GM21528 (cell line): ENCODE measurements around the gene FBXW5.

Source experiments
- ATAC-seq: cut with Tn5 transposase; IDR thresholded peaks from one replicate; pipeline ENCODE4 v1.9.1; 2021; ENCODE audit warnings: mild to moderate bottlenecking, moderate library complexity; ENCODE audit not compliant: unreplicated experiment, low FRiP score

The FBXW5 gene

DNA sequence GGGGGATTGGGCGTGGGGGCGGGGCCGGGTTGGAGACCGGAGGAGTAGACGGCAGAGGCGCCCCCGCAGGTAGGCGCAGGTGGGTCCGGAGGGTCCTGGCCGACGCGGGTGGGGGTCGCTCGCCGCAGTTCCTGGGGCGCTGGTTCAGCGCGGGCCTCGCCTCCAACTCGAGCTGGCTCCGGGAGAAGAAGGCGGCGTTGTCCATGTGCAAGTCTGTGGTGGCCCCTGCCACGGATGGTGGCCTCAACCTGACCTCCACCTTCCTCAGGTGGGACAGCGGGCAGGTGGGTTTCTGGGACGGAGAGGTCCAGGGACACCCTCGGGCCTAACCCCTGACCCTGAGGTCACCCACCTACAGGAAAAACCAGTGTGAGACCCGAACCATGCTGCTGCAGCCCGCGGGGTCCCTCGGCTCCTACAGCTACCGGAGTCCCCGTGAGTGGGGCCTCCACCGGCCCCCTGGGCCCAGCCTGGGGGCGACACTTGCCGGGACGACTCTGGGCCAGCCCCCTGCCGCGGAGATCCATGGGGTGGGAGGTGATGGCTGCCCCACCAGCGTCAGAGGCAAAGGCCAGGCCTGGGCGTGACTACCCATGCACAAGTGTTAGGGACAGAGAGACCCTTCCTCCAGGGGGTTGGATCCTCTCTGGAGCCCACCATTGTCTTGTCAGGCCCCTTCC lies 34.5 kb upstream of the FBXW5 start:
- ATAC-seq: no peak

DNA sequence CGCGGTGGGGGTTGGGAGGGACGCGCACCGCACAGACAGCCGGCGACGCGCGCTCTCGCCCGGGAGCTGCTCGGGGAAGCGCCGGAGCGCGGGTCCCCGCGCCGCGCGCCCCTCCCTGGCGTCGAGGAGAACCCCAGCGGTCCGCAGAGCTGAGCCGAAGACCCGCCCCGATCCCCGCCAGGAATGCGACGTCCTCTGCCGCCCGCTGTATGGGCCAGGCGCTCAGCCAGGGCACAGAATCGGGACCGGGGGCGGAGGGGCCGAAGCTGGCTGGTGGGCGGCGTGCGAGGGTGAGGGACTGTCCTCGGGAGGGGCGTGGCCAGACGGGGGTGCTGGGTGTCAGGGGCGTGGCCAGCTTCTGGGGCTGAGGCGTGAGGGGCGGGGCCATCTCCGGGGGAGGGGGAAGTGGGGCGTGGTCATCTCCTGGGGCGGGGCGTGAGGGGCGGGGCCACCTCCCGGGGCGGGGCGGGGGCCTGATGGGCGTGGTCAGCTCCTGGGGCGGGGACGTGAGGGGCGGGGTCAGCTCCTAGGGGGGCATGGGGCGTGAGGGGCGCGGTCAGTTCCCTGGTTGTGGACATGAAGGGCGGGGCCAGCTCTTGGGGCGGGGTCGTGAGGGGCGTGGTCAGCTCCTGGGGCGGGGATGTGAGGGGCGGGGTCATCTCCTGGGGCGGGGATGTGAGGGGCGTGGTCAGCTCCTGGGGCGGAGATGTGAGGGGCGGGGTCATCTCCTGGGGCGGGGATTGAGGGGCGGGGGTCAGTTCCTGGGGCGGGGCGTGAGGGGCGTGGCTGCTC lies 33.7 kb upstream of the FBXW5 start:
- no peak for ATAC-seq

DNA sequence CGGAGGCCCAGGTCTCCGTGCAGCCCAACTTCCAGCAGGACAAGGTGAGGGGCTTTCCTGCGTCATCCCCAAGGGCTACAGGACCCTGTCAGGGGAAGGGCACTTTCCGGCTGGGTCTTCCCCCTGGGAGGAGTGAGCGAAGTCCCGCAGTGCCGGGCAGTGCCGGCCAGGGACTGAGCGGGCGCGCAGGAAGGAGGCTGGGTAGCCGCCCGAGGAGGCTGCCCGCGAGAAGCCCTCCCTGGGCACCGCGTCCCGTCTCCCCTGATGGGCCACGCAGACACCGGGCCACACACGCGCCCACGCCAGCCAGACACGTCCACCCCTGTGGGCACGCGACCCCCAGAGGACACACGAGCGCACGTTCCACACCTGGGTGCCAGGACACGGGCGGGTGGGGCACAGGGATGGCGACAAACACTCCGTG lies 33.1 kb upstream of the FBXW5 start:
- no peak for ATAC-seq

DNA sequence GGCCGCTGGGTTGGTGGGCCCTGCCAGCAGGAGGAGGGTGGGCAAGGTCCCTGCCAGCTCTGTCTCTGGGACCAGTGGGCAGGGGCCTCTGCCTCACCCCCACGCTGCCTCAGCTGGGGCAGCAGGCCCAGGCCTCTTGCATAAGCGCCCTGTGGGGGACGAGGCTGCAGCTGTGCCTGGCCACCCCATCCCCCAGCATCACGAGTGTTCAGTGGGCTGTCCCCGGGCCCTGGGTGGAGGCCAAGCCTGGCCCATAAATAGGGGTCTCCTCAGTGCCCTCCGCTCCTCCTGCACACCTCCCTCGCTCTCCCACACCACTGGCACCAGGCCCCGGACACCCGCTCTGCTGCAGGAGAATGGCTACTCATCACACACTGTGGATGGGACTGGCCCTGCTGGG lies 32.7 kb upstream of the FBXW5 start, which contains the start of gene PTGDS:
Gene PTGDS (plus strand): TSS at position 282 of the 400 bp plus-strand sequence. CDS start 75 bp downstream, at position 357.
- no peak for ATAC-seq

DNA sequence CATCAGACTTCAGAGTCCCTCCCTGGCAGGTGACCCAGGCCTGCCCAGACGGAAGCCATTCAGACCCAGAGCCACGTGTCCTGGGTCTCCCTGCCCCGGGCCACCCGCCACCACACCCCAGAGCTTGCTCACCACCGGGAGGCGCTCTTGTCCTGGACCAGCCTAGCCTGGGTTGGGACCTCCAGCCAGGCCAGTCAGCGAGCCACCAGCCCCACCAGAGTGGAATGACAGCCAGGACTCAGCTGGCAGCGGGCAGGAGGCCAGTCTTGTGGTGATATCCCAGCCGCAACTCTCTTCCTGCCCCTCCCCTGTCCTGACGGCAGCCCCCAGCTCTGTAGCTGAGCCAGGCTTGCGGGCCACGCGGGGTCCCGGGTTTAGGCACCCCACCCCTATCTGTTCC lies 31.1 kb upstream of the FBXW5 start:
- no peak for ATAC-seq

DNA sequence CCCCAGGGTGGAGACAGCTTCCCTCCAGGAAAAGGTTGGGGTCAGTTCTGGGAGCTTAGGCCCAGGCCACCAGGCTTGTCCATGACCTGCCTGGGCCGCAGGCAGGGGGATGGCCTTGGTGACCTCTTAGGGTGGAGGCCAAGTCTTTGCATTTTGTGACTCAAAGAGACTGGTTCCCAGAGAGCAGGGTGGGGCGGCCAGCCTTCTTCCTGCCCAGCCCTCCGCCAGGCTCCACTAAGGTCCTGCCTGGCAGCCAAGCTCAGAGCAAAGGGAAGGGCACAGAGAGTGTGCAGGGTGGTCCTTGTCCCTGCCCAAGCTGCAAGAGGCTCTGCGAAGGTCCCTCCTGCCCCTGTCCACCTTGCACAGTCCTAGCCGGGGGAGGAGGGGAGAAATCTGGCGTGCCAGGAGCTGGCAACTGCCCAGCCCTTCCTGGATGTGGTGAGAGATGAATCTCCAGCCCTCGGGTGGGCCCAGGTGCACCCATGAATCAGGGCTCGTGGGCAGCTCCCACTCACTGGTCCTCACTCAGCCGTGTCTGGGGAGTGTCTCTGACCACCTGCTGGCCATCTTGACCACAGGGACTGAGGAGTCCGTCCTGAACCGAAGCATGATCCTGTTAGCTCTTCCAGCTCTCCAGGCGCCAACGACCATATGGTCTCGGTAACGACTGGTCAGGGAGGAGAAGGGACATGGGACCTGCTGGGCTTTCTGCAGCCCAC lies 30.4 kb upstream of the FBXW5 start:
- no peak for ATAC-seq

GRCh38 chr9:136973618-136974617 lies 29.4 kb upstream of the FBXW5 start:
- no peak for ATAC-seq

GRCh38 chr9:136972743-136973142 lies 28.2 kb upstream of the FBXW5 start:
- ATAC-seq: no peak

GRCh38 chr9:136972335-136972734 lies 27.8 kb upstream of the FBXW5 start:
- ATAC-seq: no peak

- ATAC-seq: no peak
Observed at GRCh38 chr9:136971746-136972145, 27.2 kb upstream of the FBXW5 start.

DNA sequence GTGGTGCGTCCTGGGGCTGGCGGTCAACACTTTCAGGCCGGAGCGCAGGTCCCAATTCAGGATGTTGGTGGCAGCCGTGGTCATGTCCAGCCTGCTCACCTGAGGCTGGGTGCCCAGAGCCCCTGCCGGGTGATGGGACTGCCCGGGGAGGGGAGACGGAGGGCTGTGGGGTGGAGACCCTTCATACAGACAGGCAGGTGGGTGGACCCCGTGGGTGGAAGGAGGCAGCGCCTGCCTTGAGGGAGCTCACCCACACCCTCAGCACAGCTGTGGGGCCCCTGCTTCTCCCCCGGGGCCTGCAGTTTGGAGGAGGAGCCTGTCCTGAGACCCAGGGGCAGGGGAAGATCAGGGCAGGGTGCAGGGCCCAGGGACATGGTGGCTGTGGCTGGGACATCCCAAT lies 25.8 kb upstream of the FBXW5 start:
- no peak for ATAC-seq

DNA sequence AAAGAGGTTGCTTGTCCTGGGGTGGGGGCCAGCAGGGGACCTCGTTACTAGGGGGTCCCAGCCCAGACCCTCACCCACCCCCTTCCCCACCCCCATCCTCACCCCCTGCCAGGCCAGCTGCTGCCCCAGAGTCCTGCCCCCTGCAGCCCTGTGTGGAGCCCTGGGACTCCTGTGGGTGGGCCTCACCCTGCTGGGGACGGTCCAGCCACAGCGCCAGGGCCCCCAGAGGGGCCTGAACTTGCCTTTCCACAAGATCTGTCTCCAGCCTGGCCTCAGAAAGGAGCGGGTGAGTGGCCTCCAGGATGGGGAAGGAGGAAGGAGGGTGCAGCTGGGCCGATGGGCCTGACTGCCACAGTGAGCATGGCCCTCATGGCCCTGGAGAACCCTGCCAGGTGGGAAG lies 25.2 kb upstream of the FBXW5 start:
- no peak for ATAC-seq

DNA sequence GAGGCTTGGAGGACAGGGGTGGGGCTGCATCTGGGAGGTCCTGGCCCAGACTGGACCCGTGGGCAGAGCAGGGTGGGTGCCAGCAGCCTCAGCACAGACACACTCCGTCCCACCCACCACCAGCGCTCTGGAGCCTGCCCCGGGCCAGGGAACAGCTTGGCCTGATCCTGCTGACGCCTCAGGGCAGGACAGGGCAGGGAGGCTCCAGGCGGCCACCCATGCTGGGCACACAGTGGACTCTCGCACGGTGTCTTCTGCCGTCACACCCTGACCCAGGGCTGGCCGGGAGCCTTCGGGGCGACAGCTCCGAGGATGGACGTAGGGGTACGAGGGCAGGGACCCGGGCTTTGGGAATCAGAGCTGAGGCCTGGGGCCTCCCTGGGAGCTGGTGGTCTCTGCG lies 24.6 kb upstream of the FBXW5 start:
- no peak for ATAC-seq

DNA sequence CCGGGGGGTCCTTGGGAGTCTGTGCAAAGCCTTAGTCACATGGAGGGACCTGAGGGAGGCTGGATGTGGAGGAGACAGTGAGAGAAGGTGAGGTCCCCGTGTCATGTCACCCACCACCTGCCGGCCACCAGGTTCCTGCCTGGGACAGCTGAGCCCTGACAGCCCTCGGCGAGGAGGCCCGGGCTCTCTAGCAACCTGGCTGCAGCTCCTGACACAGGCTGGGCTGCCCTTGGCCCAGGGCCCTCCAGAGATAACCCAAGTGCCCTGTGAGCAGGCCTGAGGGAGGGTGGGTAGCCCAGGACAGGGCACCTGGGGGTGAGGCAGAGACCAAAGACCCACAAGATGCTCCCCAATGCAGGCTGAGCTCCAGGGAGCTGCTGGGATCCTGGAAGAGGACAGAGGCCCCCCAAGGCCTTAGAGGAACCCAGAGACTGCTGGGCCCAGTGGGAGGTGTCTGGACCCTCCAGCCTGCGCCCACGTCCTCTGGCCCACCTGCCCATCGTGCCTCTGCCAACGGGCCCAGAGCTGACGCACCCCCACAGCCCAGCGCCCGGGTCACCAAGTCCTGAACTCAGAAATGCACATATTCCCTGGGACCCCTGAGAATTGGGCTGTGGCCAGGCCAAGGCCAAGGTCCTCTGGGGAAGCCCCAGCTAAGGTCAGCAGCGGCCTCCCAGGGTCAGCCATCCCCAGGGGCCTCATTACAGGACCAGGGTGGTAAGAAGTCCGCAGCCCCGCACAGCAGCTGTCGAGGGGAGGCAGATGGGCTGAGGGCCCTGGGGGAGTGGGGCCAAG lies 24.0 kb upstream of the FBXW5 start:
- no peak for ATAC-seq

DNA sequence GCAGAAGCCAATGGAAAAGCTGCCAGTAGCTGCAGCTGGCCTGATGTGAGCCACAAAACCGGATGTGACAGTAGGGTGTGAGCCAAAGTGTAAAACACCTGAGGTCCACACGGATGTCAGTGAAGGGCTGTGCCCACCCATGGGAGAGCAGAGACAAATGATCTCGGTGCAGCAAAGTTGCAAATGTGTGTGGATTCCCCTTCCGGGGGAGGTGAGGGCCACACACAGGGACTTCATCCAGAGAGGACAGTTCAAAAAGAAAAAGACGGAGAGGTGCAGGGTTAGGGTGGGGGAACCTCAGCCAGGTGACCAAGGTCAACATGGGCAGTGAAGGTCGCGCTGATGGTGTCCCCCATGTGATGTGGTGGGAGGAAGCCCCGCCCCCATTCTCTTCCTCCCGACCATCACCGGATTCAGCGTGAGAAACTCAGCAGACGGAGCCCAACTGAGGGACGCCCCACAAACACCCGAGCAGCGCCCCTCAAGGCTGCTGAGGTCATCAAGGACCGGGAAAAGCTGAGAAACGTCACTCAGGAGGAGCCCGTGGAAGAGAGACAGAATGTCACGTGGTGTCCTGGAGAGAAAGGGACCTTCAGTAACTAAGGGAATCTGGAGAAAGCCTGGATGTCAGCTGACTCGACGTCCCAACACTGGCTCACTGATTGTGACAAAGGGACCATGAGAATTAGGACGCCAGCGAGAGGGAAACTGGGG lies 21.4 kb upstream of the FBXW5 start:
- ATAC-seq: no peak

DNA sequence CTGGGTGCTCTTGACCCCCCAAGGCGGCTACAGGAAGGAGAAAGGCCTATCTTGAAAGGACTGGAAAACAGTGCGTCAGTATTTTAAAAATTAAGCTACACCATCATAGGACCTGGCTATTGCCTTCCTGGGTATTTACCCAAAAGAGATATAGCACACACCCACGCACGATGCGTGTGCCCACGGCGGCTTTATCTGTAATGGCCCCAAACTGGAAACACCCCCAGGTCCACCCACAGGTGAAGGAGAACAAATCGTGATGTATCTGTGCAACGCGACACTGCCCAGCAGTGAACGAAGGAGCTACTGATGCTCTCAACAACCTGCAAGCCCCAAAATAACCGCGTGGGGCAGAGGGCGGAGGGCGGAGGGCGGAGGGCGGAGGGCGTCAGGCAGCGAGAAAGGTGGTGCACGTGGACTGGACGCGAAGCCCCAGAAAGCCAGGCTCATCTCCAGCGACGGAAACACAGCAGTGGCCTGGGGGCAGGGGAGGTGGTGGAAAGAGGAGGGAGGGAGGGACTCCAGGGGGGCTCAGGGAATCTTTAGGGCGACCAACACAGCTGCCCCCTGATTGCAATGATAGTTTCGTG lies 20.4 kb upstream of the FBXW5 start:
- ATAC-seq: no peak

DNA sequence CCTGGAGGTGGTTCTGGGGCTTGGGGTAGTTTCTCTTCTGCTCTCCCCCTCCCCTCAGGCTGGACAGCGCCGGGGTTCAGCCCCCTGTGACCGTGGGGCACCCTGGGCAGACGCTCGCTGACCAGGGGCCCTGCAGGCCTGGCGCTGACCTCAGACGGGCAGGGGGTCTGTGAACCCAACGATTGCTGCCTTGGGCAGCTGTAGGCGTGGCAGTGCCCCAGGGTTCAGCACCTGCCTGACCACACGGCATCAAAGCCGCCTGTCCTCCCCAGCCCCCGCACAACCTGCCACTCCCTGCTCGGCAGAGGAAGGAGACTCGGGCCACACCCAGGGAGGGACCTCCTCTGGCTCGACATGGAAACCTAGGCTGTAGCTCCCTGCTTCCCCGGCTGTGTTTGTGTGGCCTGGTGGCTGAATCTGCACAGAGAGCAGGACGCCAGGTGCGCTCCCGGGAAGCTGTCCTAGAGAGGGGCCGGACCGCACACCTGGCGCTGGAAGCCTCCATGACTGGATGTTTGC lies 19.7 kb upstream of the FBXW5 start:
- ATAC-seq: no peak

- no peak for ATAC-seq
Observed at GRCh38 chr9:136963751-136964150, 19.2 kb upstream of the FBXW5 start.
